A673 (cell line): ENCODE results near the gene MYO1F. TPM values are rescaled to one million over a fixed set of nuclear protein-coding genes. Genes with fewer than 3 reads are reported as not detected.

Source experiments
- BruUV-seq: library from RNA; stranded (reverse); fragments of 400-500 nt; replicated peaks from 2 replicates; lab custom pipeline; 2021; lab: Mats Ljungman, UMichigan
- CTCF ChIA-PET: fragments of 300-600 bp; sonication (Branson Sonifier 250); formaldehyde crosslinking; loops from one replicate; lab custom pipeline; 2022; ENCODE audit warnings: antibody characterized with exemption; lab: Charles Lee
- POLR2A ChIA-PET: fragments of 300-600 bp; sonication (Branson Sonifier 250); formaldehyde crosslinking; loops from one replicate; lab custom pipeline; 2022; ENCODE audit warnings: antibody characterized with exemption; ENCODE audit not compliant: low non-redundant PET; lab: Charles Lee
- DNase-seq: peaks from one replicate; pipeline ENCODE4 v3.0.0-alpha.2; 2015; ENCODE audit warnings: low spot score
- H3K27ac ChIP-seq: fragments of 200-600 bp; sonication (generic); 2 replicates; pipeline ENCODE4 v1.5.1; 2016; ENCODE audit warnings: mixed run types, low read depth, mild to moderate bottlenecking, mixed read lengths, antibody characterized with exemption, low read length; ENCODE audit not compliant: poor library complexity, severe bottlenecking
- H3K27me3 ChIP-seq: fragments of 200-600 bp; sonication (generic); replicated peaks from 2 replicates; pipeline ENCODE4 v1.6.1; 2017; ENCODE audit warnings: mixed run types, low read depth, mild to moderate bottlenecking, mixed read lengths, antibody characterized with exemption, low read length; ENCODE audit not compliant: insufficient read depth, poor library complexity
- H3K36me3 ChIP-seq: fragments of 200-600 bp; sonication (generic); 2 replicates; pipeline ENCODE4 v1.6.1; 2016; ENCODE audit warnings: mixed run types, mild to moderate bottlenecking, mixed read lengths, antibody characterized with exemption, low read length; ENCODE audit not compliant: insufficient read depth, poor library complexity, severe bottlenecking
- H3K4me1 ChIP-seq: fragments of 200-600 bp; sonication (generic); 2 replicates; pipeline ENCODE4 v1.6.1; 2017; ENCODE audit warnings: mixed run types, mild to moderate bottlenecking, mixed read lengths, antibody characterized with exemption, low read length; ENCODE audit not compliant: insufficient read depth, poor library complexity, severe bottlenecking
- H3K4me3 ChIP-seq: fragments of 200-600 bp; sonication (generic); 2 replicates; pipeline ENCODE4 v1.5.1; 2016; ENCODE audit warnings: low read depth, mixed run types, mild to moderate bottlenecking, mixed read lengths, low read length; ENCODE audit not compliant: poor library complexity, severe bottlenecking
- H3K9me3 ChIP-seq: fragments of 200-600 bp; sonication (generic); 2 replicates; pipeline ENCODE4 v1.6.1; 2016; ENCODE audit warnings: mixed run types, low read depth, mild to moderate bottlenecking, mixed read lengths, antibody characterized with exemption, low read length; ENCODE audit not compliant: poor library complexity, severe bottlenecking
- EZH2 ChIP-seq: fragments of 200-600 bp; sonication (generic); IDR thresholded peaks from 2 replicates; pipeline ENCODE4 v1.6.1; 2017; ENCODE audit warnings: borderline replicate concordance, low read depth, mild to moderate bottlenecking, mixed read lengths, antibody characterized with exemption, low read length; ENCODE audit not compliant: poor library complexity, severe bottlenecking
- intact Hi-C: fragments of 100-400 bp; cut with micrococcal nuclease; formaldehyde crosslinking; loops from one replicate; pipeline ENCODE4 v1.10.0; 2022; ENCODE audit not compliant: unreplicated experiment
- total RNA-seq: library from RNA; stranded (reverse); gene quantifications from 2 replicates; pipeline ENCODE4 v1.2.3, GENCODE V29; 2021
- TF ChIP-seq, protein P1 (sequence below): fragments of 300-800, 200-600 bp; sonication (generic); conservative IDR thresholded peaks from 2 replicates; pipeline ENCODE4 v1.5.1; 2017; ENCODE audit warnings: low read depth, mild to moderate bottlenecking, antibody characterized with exemption, low read length, moderate library complexity, mixed read lengths

Gene MYO1F
- total RNA-seq, 1 experiment from 2014 or later = 0.26 TPM

DNA sequence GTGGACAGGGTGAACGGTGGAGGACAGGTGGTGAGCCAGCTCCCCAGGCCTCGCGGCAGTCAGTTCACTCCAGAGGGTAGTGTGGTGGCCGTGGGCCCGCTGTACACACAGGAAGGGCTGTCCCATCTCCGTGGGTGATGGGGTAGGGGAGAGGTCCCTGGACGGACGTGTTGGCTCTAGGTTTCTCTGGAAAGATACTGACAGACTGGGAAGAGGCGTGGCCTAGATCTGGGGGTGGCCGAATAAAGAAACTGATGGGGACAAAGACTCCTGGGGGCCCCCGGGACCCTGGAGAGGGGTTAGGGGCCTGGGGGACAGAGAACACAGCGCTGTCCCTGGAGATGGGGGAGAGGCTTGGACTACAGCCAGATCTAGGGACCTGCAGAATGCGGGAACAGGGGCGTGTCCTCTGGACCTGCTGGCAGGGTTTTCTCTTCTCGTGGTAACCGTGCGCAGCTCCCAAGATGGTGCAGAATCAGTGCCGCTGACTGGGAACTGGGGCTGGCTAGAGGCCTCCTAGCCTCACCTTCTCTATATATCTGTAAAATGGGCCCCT lies 70.8 kb downstream of the MYO1F start:
- Histone ChIP-seq H3K4me3 (peak overlapping the region; percentile 62), H3K36me3 (peaks cover 6% of the 10 kb centered on the region), H3K27me3 (no peaks in the 10 kb centered on the region), H3K9me3 (no peaks in the 10 kb centered on the region), H3K4me1 (peaks cover 11% of the 10 kb centered on the region), H3K27ac (peak overlapping the region; percentile 78)
- BruUV-seq = no TSS peak
- POLR2A ChIA-PET = no interaction called here
- CTCF ChIA-PET = interaction anchor here (0.8 to 1.5 kb wide), 2 partner anchors 93 to 152 kb away, joined by 5 to 6 read pairs; partner anchors contain the start of gene MARCHF2
- TF ChIP-seq, protein P1, sequence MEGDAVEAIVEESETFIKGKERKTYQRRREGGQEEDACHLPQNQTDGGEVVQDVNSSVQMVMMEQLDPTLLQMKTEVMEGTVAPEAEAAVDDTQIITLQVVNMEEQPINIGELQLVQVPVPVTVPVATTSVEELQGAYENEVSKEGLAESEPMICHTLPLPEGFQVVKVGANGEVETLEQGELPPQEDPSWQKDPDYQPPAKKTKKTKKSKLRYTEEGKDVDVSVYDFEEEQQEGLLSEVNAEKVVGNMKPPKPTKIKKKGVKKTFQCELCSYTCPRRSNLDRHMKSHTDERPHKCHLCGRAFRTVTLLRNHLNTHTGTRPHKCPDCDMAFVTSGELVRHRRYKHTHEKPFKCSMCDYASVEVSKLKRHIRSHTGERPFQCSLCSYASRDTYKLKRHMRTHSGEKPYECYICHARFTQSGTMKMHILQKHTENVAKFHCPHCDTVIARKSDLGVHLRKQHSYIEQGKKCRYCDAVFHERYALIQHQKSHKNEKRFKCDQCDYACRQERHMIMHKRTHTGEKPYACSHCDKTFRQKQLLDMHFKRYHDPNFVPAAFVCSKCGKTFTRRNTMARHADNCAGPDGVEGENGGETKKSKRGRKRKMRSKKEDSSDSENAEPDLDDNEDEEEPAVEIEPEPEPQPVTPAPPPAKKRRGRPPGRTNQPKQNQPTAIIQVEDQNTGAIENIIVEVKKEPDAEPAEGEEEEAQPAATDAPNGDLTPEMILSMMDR = peak; percentile 22; the same call in 1 of the 2 replicates
- TF ChIP-seq EZH2 = no peak
- DNase-seq = peak; percentile 27
- intact Hi-C loops = loop anchor here (2.0 kb wide), 1 partner anchor 152 kb away; no protein-coding TSS in a partner anchor

DNA sequence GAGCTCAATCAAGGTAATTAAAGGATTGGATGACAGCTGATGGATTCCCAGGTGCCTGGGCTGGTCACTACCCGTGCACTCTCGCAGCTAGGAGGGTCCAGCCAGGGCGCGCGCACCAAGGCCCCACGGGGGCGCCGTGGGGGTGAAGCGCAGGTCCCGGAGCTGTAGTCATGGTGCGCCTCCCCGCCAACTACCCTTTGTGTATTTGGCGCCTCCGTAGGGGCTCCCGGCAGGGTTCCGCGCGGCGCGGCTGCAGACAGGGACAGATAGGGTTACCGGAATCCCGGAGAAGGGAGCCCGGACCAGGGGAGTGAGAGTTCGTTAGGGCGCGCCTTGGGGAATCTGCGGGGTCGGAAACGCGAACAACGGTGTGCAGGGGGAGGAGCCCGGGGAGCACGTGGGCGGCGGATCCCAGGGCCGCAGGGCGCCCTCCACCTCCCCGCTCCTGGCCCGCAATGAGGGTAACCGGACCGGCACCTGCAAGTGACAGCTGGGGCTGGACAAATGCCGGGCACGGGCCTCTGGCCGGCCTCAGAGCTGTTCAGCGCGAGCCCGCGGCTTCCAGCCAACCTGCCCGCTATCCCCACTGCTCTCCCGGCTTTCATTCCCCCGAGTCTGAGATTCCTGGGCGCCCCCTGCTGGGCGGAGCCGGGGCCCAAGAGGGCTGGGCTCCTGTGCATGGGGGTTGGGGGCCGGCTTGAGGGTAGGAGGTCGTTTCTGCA lies 71.4 kb downstream of the MYO1F start:
- Histone ChIP-seq H3K9me3 (no peaks in the 10 kb centered on the region), H3K36me3 (no peaks in the 10 kb centered on the region), H3K27ac (peak overlapping the region; percentile 78), H3K4me1 (peaks cover 11% of the 10 kb centered on the region), H3K27me3 (no peaks in the 10 kb centered on the region), H3K4me3 (peak overlapping the region; percentile 62)
- ChIA-PET CTCF (interaction anchor here (0.8 to 1.5 kb wide), 3 partner anchors 75 to 152 kb away, joined by 4 to 6 read pairs (median 5); partner anchors contain the start of gene MARCHF2), POLR2A (interaction anchor here (0.6 to 1.0 kb wide), 2 partner anchors 8 to 53 kb away, joined by 4 to 9 read pairs; partner anchors contain the start of gene ZNF414)
- intact Hi-C loops = loop anchor here (2.0 kb wide), 1 partner anchor 151 kb away; no protein-coding TSS in a partner anchor
- TF ChIP-seq, protein P1 = peak; percentile 90
- no peak for TF ChIP-seq EZH2
- DNase-seq = peak; percentile 85
- BruUV-seq = no TSS peak

DNA sequence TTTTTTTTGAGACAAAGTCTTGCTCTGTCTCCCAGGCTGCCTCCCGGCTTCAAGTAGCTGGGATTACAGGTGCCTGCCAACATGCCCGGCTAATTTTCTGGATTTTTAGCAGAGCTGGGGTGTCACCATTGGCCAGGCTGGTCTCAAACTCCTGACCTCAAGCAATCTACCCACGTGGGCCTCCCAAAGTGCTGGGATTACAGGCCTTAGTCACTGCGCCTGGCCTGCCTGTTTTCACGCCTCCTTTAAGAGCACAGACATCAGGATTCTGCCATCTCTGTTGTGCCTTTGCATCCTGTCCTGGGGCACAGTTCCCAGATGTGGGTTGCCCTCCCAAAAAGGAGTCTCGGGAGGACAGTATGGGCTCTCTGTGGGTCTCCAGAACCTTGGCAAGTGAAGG lies 72.3 kb downstream of the MYO1F start:
- Histone ChIP-seq H3K27ac (no peak overlapping the region), H3K9me3 (no peaks in the 10 kb centered on the region), H3K4me3 (no peak overlapping the region), H3K27me3 (no peaks in the 10 kb centered on the region), H3K4me1 (peaks cover 19% of the 10 kb centered on the region), H3K36me3 (no peaks in the 10 kb centered on the region)
- no peak for TF ChIP-seq EZH2
- TF ChIP-seq, protein P1 = no peak
- intact Hi-C loops = no loop called here
- DNase-seq = no peak
- ChIA-PET CTCF (interaction anchor here (1.0 to 1.5 kb wide), 2 partner anchors 76 to 151 kb away, joined by 4 to 6 read pairs; no protein-coding TSS in a partner anchor), POLR2A (no interaction called here)
- no TSS peak for BruUV-seq
